GM12878 (cell line): ENCODE data around the gene RPRD1B. TPM values are rescaled to one million over a fixed set of nuclear protein-coding genes. Genes with fewer than 3 reads are reported as not detected.

Experiments used
- ATAC-seq: fragments of 200-7000 bp; cut with Tn5 transposase; 3 replicates; pipeline ENCODE4 v1.9.1; 2020; ENCODE audit warnings: mild to moderate bottlenecking, moderate library complexity
- BruUV-seq: library from RNA; stranded (reverse); fragments of 400-500 nt; replicated peaks from 2 replicates; lab custom pipeline; 2021; lab: Mats Ljungman, UMichigan
- CTCF ChIA-PET: fragments of 300-600 bp; sonication (Branson Sonifier 250); formaldehyde crosslinking; extraction: SDS; loops from one replicate; lab custom pipeline; 2021; ENCODE audit warnings: inconsistent platforms; lab: Yijun Ruan, JAX
- POLR2A ChIA-PET: fragments of 350-600 bp; formaldehyde crosslinking; extraction: SDS; loops from one replicate; lab custom pipeline; 2021; ENCODE audit warnings: inconsistent platforms; lab: Charles Lee
- RAD21 ChIA-PET: fragments of 300-600 bp; sonication (Branson Sonifier 250); formaldehyde crosslinking; loops from one replicate; lab custom pipeline; 2023; ENCODE audit warnings: antibody characterized with exemption; ENCODE audit not compliant: unreplicated experiment; lab: Charles Lee
- SMC1A ChIA-PET: fragments of 300-600 bp; sonication (Branson Sonifier 250); formaldehyde crosslinking; loops from one replicate; lab custom pipeline; 2023; ENCODE audit not compliant: unreplicated experiment, uncharacterized antibody; lab: Charles Lee
- DNase-seq: peaks from one replicate; pipeline ENCODE4 v3.0.0-alpha.2; 2011; ENCODE audit warnings: low read depth, low spot score
- FAIRE-seq: peaks from 3 replicates; lab custom pipeline; 2011; peaks lifted over from hg19 to GRCh38; lab: Jason Lieb, UNC
- H2AFZ ChIP-seq: 2 replicates; pipeline ENCODE4 v1.6.0; 2011; ENCODE audit warnings: low read depth, low read length, control low read depth; ENCODE audit not compliant: control insufficient read depth
- H3K27ac ChIP-seq: 2 replicates; pipeline ENCODE4 v1.5.1; 2011; ENCODE audit warnings: control low read depth; ENCODE audit not compliant: control insufficient read depth, insufficient read depth
- H3K27me3 ChIP-seq, 2 experiments: replicated peaks in 1 of 2; 2 replicates each; pipeline versions ENCODE4 v1.6.0 to v1.6.1; 2011; ENCODE audit warnings: low read length in 1 of 2; ENCODE audit not compliant: control insufficient read depth in 2 of 2, insufficient read depth in 2 of 2
- H3K36me3 ChIP-seq, 2 experiments: 2 replicates each; pipeline ENCODE4 v1.5.1; 2011; ENCODE audit warnings: low read length in 1 of 2; ENCODE audit not compliant: control insufficient read depth in 2 of 2, insufficient read depth in 2 of 2
- H3K4me1 ChIP-seq: 2 replicates; pipeline ENCODE4 v1.6.1; 2011; ENCODE audit warnings: mild to moderate bottlenecking, low read length, moderate library complexity, mixed read lengths; ENCODE audit not compliant: control insufficient read depth, insufficient read depth
- H3K4me2 ChIP-seq: 2 replicates; pipeline ENCODE4 v1.6.0; 2011; ENCODE audit warnings: control low read depth; ENCODE audit not compliant: control insufficient read depth, insufficient read depth
- H3K4me3 ChIP-seq: fragments of 200-600 bp; sonication (generic); 2 replicates; pipeline ENCODE4 v1.5.1; 2016
- H3K79me2 ChIP-seq: 2 replicates; pipeline ENCODE4 v1.6.0; 2011; ENCODE audit warnings: low read length; ENCODE audit not compliant: control insufficient read depth, insufficient read depth
- H3K9ac ChIP-seq: 2 replicates; pipeline ENCODE4 v1.8.0; 2011; ENCODE audit warnings: low read length, control low read depth, mixed read lengths; ENCODE audit not compliant: control insufficient read depth, insufficient read depth
- H3K9me3 ChIP-seq: replicated peaks from 3 replicates; pipeline ENCODE4 v1.5.1; 2011; ENCODE audit warnings: mild to moderate bottlenecking, low read length; ENCODE audit not compliant: control insufficient read depth, insufficient read depth
- H4K20me1 ChIP-seq: 2 replicates; pipeline ENCODE4 v1.6.0; 2011; ENCODE audit not compliant: control insufficient read depth, insufficient read depth
- ASH2L ChIP-seq: fragments of 300-600, 200-600 bp; sonication (generic); IDR thresholded peaks from 2 replicates; pipeline ENCODE4 v1.6.1; 2017; ENCODE audit warnings: low read depth, mild to moderate bottlenecking, borderline replicate concordance
- CBX3 ChIP-seq: fragments of 200-600 bp; sonication (generic); IDR thresholded peaks from 2 replicates; pipeline ENCODE4 v1.6.1; 2016; ENCODE audit warnings: low read depth, borderline replicate concordance
- FOS ChIP-seq: IDR thresholded peaks from 3 replicates; pipeline ENCODE4 v1.6.1; 2011; ENCODE audit warnings: borderline replicate concordance; ENCODE audit not compliant: insufficient read length; ENCODE audit errors: extremely low read depth
- IRF5 ChIP-seq: fragments of 450-650 bp; IDR thresholded peaks from 2 replicates; pipeline ENCODE4 v1.6.1; 2017; ENCODE audit warnings: borderline replicate concordance
- MLLT1 ChIP-seq: fragments of 450-650 bp; IDR thresholded peaks from 2 replicates; pipeline ENCODE4 v1.6.1; 2016; ENCODE audit warnings: mild to moderate bottlenecking
- SMAD5 ChIP-seq: IDR thresholded peaks from 2 replicates; pipeline ENCODE4 v1.6.1; 2016; ENCODE audit warnings: antibody characterized with exemption, low read depth
- ZBTB33 ChIP-seq: fragments of 450-650 bp; IDR thresholded peaks from 2 replicates; pipeline ENCODE4 v1.6.1; 2017; ENCODE audit warnings: mild to moderate bottlenecking
- ZBTB4 ChIP-seq: fragments of 450-650 bp; formaldehyde crosslinking; IDR thresholded peaks from 2 replicates; pipeline ENCODE4 v1.4.0; 2022; ENCODE audit warnings: mild to moderate bottlenecking, moderate library complexity
- WGBS: methylation state at CpG from one replicate; pipeline ENCODE4 v1.1.6; 2016; ENCODE audit warnings: low lambda C conversion rate; ENCODE audit not compliant: insufficient replicate concordance, insufficient coverage; ENCODE audit errors: missing lambda C conversion rate; 5-methylcytosine and 5-hydroxymethylcytosine counted together
- in situ Hi-C: fragments of 300-500 bp; cut with MboI; formaldehyde crosslinking; loops from 9 replicates; pipeline ENCODE4 v1.14.3; 2018; ENCODE audit warnings: mixed read lengths
- intact Hi-C: fragments of 100-400 bp; cut with micrococcal nuclease; formaldehyde crosslinking; loops from one replicate; pipeline ENCODE4 v1.14.2; 2022; ENCODE audit not compliant: unreplicated experiment
- polyA plus RNA-seq, 11 experiments: library from polyadenylated mRNA; depleted of rRNA in 4 of 11; unstranded in 6 of 11; stranded (reverse) in 5 of 11; fragments of >200 nt; fragmentation: Nextera tagmentation in 4 of 11; fragmentation: Illumina TruSeq in 1 of 11; extraction: Ambion mirVana in 4 of 11; extraction: Trizol in 1 of 11; gene quantifications; 1 replicate in 1 of 11; 2 replicates in 10 of 11; pipeline versions ENCODE4 v1.2.1 to v1.2.3, GENCODE V29; 2011 to 2016; ENCODE audit warnings: inconsistent platforms in 2 of 11, missing spikeins in 2 of 11, low read depth in 1 of 11
- total RNA-seq, 4 experiments: library from RNA; depleted of rRNA in 3 of 4; stranded (reverse); fragments of >200 nt in 3 of 4; fragmentation: Illumina TruSeq in 1 of 4; extraction: Trizol in 1 of 4; gene quantifications; 2 replicates each; pipeline versions ENCODE4 v1.2.1 to v1.2.3, GENCODE V29; 2013 to 2021

Gene RPRD1B
- total and polyA plus RNA-seq, 10 of the 15 experiments (the other 5 are each of a cell fraction or from before 2014, with no cell fraction given) = 5.2 to 40.2 (median 30.0) TPM

- ChIA-PET CTCF (interaction anchor here (2.8 kb wide), 1 partner anchor 10 kb away, joined by 8 read pairs; no protein-coding TSS in a partner anchor), RAD21 (no interaction called here)
- no peak for FAIRE-seq
Measured at GRCh38 chr20:37984018-37984785, 49.3 kb upstream of the RPRD1B start.

More at GRCh38 chr20:37984018-37984785, 49.3 kb upstream of the RPRD1B start:
- Histone ChIP-seq H3K79me2 (no peaks in the 10 kb centered on the region), H3K4me1 (no peaks in the 10 kb centered on the region), H3K9ac (no peak overlapping the region), H4K20me1 (no peaks in the 10 kb centered on the region), H3K27me3 (no peaks in the 10 kb centered on the region), H3K36me3 (no peaks in the 10 kb centered on the region; a peak in 2 of 4 replicates), H3K4me2 (no peak overlapping the region), H3K9me3 (no peaks in the 10 kb centered on the region), H3K27ac (no peak overlapping the region), H2AFZ (no peak overlapping the region), H3K4me3 (no peak overlapping the region)
- ChIA-PET POLR2A (interaction anchor here (0.6 kb wide), 1 partner anchor 1035 kb away, joined by 3 read pairs; no protein-coding TSS in a partner anchor), SMC1A (no interaction called here)
- intact Hi-C loops = no loop called here
- 93% methylated on average over 14 of the region's 14 CpGs for WGBS
- no peak for DNase-seq
- ATAC-seq = no peak
- TF ChIP-seq IRF5 (no peak), ZBTB33 (no peak), ASH2L (no peak), SMAD5 (no peak), FOS (no peak), CBX3 (no peak), MLLT1 (no peak), ZBTB4 (CRISPR knock-in tag) (no peak)
- in situ Hi-C loops = no loop called here
- no TSS peak for BruUV-seq
